AG04449 (cell line): ENCODE data around the gene CTNNA2.

Source experiments
- CTCF ChIA-PET: fragments of 350-600 bp; formaldehyde crosslinking; extraction: SDS; loops from one replicate; lab custom pipeline; 2021; ENCODE audit warnings: antibody characterized with exemption; lab: Yijun Ruan, JAX
- POLR2A ChIA-PET: fragments of 400-600, 350-600 bp; formaldehyde crosslinking; extraction: SDS; loops from one replicate; lab custom pipeline; 2020; ENCODE audit warnings: antibody characterized with exemption, inconsistent platforms; lab: Yijun Ruan, JAX
- DNase-seq: peaks from one replicate; pipeline ENCODE4 v3.0.0-alpha.2; 2010; ENCODE audit warnings: low read depth, low spot score
- H3K4me3 ChIP-seq: 2 replicates; pipeline ENCODE4 v1.5.1; 2011; ENCODE audit warnings: low read depth, mild to moderate bottlenecking, control low read depth, low read length
- TF ChIP-seq, protein P1 (sequence below): IDR thresholded peaks from one replicate; pipeline ENCODE4 v1.5.1; 2011; ENCODE audit warnings: mild to moderate bottlenecking, moderate library complexity, low read length, control low read depth, inconsistent platforms; ENCODE audit not compliant: insufficient read depth; ENCODE audit errors: missing control alignments

Gene CTNNA2

DNA sequence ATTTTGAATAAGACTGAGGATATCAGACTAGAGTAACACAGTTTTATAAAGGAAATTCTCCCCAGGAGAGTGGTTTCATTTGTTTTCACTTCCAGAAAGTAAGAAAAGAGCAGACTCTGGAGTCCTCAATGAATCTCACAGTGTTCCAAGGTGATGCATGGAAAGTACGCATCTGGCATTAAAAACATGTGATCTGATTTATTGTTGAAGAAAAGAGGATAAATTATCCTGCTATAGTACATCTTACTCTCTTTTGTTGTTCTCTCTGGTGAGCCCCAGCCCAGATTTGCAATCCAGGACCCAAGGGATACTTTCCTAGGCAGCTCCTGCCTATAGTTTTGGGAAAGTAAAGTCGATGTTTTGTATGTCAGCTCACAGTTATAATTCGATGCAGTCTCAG lies 285.9 kb downstream of the CTNNA2 start:
- ChIA-PET POLR2A (no interaction called here), CTCF (no interaction called here)
- no peak for DNase-seq
- no peak overlapping the region for H3K4me3 ChIP-seq
- TF ChIP-seq, protein P1, sequence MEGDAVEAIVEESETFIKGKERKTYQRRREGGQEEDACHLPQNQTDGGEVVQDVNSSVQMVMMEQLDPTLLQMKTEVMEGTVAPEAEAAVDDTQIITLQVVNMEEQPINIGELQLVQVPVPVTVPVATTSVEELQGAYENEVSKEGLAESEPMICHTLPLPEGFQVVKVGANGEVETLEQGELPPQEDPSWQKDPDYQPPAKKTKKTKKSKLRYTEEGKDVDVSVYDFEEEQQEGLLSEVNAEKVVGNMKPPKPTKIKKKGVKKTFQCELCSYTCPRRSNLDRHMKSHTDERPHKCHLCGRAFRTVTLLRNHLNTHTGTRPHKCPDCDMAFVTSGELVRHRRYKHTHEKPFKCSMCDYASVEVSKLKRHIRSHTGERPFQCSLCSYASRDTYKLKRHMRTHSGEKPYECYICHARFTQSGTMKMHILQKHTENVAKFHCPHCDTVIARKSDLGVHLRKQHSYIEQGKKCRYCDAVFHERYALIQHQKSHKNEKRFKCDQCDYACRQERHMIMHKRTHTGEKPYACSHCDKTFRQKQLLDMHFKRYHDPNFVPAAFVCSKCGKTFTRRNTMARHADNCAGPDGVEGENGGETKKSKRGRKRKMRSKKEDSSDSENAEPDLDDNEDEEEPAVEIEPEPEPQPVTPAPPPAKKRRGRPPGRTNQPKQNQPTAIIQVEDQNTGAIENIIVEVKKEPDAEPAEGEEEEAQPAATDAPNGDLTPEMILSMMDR = no peak

DNA sequence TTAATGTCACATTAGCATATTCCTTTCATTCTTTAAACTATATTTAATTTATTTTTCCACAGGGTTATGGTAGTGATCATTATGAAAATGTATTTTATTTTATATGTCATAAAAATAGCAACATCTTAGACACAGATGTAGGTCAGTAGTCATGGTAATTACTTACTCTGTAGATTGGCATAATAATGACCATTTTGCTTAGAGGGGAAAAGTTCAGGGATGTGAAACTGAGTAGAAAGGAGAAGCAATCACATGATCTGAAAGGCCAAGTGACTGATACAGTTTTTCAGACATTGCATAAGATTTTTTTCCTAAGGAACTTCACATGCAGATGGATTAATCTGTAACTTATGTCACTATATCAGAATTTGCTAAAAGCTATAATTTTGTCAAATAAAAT lies 286.9 kb downstream of the CTNNA2 start:
- DNase-seq = no peak
- ChIA-PET POLR2A (no interaction called here), CTCF (no interaction called here)
- H3K4me3 ChIP-seq = no peak overlapping the region
- TF ChIP-seq, protein P1 = no peak

DNA sequence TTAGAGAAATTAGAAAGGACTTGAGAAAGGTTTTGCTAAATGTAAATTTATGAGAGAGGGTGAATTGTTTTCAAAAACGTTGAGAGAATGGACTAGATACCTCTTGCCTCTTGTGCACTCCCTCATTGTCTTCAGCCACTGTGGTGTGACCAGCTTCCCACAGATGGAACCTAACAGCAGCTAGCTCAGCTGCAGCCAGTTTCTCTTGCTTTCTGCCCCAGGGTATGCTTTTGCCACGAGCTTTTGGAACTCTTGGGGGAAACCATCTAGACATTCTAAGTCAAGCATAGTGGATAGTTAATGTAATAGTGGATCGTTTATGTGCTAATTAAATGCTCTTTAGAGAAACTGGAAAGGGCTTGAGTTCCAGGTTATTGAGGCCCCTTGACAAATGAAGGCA lies 288.2 kb downstream of the CTNNA2 start:
- no peak for DNase-seq

DNA sequence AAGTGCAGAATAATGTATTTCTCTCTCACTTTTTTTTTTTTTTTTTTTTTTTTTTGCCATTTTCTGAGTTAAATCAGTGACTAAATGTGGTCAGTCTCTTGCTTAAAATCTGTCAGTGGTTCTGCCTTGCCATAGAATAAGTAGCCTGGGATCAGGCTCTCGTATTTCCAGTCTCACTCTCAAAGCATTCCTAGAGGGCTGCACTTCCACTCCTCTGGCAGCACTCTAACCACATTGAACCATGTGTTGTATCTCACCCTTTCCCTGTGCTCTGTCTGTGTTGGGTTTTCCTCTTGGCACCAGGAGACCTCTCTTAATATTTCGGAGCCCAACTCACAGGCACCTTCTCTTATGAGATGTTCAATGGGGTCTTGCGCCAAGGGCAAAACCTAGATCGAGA lies 304.4 kb downstream of the CTNNA2 start:
- POLR2A ChIA-PET = no interaction called here
- no peak overlapping the region for H3K4me3 ChIP-seq
- CTCF ChIA-PET = no interaction called here
- TF ChIP-seq, protein P1 = no peak
- DNase-seq = no peak

More for the DNA sequence above, 288.2 kb downstream of the CTNNA2 start:
- TF ChIP-seq, protein P1 = no peak
- no peak overlapping the region for H3K4me3 ChIP-seq
- ChIA-PET CTCF (no interaction called here), POLR2A (no interaction called here)

DNA sequence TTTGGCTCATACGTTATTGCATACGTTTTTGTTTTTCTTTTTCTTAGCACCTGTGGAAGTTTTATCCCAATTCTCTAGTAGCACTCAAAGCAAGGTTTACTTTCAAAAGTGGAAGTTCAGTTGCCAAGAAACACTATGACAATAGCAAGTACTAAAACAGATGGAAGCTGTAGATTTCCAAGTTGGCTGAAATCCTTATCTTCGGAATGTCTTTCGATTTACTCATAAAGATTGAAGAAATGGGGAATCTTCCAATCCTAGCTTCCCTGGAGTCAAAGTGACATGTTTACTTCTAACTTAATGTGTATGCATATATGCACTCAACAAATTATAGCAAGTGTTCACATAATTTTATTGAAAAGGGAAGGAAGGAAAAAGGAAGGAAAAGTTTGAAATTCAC lies 307.4 kb downstream of the CTNNA2 start:
- ChIA-PET CTCF (no interaction called here), POLR2A (no interaction called here)
- no peak for DNase-seq
- TF ChIP-seq, protein P1 = no peak
- H3K4me3 ChIP-seq = no peak overlapping the region

GRCh38 chr2:79822136-79822535 lies 309.3 kb downstream of the CTNNA2 start:
- ChIA-PET POLR2A (no interaction called here), CTCF (no interaction called here)
- DNase-seq = no peak
- TF ChIP-seq, protein P1 = no peak
- no peak overlapping the region for H3K4me3 ChIP-seq
